Loucy (cell line): ENCODE data around the gene MACROH2A2.

Experiments
- EZH2phosphoT487 ChIP-seq: fragments of 200-600 bp; IDR thresholded peaks from 2 replicates; pipeline ENCODE4 v1.6.1; 2018; ENCODE audit warnings: antibody characterized with exemption, mild to moderate bottlenecking, moderate library complexity, borderline replicate concordance
- TF ChIP-seq, protein P1 (sequence below): fragments of 200-600 bp; sonication (generic); conservative IDR thresholded peaks from 2 replicates; pipeline ENCODE4 v1.5.1; 2014; ENCODE audit warnings: mild to moderate bottlenecking, antibody characterized with exemption, low read length

DNA sequence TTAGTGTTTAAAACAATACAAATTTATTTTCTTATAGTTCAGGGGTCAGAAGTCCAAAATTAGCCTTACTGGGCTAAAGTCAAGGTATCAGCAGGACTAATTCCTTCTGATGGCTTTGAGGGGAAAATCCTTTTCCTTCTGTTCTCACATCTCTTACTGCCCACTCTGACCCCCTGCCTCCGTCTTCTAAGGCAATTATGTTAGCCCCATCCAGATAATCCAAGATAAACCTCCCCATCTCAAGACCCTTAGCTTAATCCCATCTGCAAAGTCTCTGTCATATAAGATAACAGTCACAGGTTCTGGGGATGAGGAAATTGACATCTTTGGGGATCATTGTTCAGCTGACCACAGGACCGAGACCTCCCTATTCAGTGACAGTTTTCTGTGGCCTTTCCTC lies 22.3 kb downstream of the MACROH2A2 start:
- TF ChIP-seq, protein P1, sequence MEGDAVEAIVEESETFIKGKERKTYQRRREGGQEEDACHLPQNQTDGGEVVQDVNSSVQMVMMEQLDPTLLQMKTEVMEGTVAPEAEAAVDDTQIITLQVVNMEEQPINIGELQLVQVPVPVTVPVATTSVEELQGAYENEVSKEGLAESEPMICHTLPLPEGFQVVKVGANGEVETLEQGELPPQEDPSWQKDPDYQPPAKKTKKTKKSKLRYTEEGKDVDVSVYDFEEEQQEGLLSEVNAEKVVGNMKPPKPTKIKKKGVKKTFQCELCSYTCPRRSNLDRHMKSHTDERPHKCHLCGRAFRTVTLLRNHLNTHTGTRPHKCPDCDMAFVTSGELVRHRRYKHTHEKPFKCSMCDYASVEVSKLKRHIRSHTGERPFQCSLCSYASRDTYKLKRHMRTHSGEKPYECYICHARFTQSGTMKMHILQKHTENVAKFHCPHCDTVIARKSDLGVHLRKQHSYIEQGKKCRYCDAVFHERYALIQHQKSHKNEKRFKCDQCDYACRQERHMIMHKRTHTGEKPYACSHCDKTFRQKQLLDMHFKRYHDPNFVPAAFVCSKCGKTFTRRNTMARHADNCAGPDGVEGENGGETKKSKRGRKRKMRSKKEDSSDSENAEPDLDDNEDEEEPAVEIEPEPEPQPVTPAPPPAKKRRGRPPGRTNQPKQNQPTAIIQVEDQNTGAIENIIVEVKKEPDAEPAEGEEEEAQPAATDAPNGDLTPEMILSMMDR = no peak
- no peak for TF ChIP-seq EZH2phosphoT487
